Liver (tissue), 9 donors: ENCODE results near the gene NPW. TPM values are rescaled to one million over a fixed set of nuclear protein-coding genes. Genes with fewer than 3 reads are reported as not detected.
A peak's percentile ranks its signal among the peaks of the same experiment; 100 is the strongest.

Experiments
- DNase-seq: peaks from one replicate; pipeline ENCODE4 v3.0.0-alpha.2; 2017; ENCODE audit warnings: low spot score
- H3K27ac ChIP-seq, 2 donors: one replicate each; pipeline ENCODE4 v1.7.0; 2013; ENCODE audit warnings: inconsistent platforms in 2 of 2, low read length in 2 of 2, control low read depth in 1 of 2, low read depth in 1 of 2, mild to moderate bottlenecking in 1 of 2
- H3K27me3 ChIP-seq, 4 donors: one replicate each; pipeline versions ENCODE4 v1.6.1 to v1.7.0; 2013; ENCODE audit warnings: low read length in 3 of 4, inconsistent platforms in 1 of 4, mild to moderate bottlenecking in 1 of 4, moderate library complexity in 1 of 4; ENCODE audit not compliant: control insufficient read depth in 4 of 4, insufficient read depth in 4 of 4
- H3K36me3 ChIP-seq, 4 donors: one replicate each; pipeline versions ENCODE4 v1.6.1 to v1.7.0; 2013; ENCODE audit warnings: low read length in 3 of 4, mild to moderate bottlenecking in 3 of 4, low read depth in 1 of 4, moderate library complexity in 1 of 4; ENCODE audit not compliant: control insufficient read depth in 4 of 4, insufficient read depth in 3 of 4
- H3K4me1 ChIP-seq, 4 donors: one replicate each; pipeline versions ENCODE4 v1.6.1 to v1.7.0; 2013; ENCODE audit warnings: low read length in 3 of 4, mild to moderate bottlenecking in 3 of 4, moderate library complexity in 1 of 4; ENCODE audit not compliant: control insufficient read depth in 4 of 4, insufficient read depth in 4 of 4
- H3K4me3 ChIP-seq, 3 donors: one replicate each; pipeline versions ENCODE4 v1.6.1 to v1.7.0; 2013; ENCODE audit warnings: low read length in 3 of 3, control low read depth in 1 of 3, low read depth in 1 of 3, mild to moderate bottlenecking in 1 of 3
- H3K9ac ChIP-seq, 2 donors: one replicate each; pipeline ENCODE4 v1.7.0; 2013; ENCODE audit warnings: low read length in 2 of 2, mild to moderate bottlenecking in 2 of 2, moderate library complexity in 2 of 2, control low read depth in 1 of 2, low read depth in 1 of 2
- H3K9me3 ChIP-seq, 4 donors: one replicate each; pipeline versions ENCODE4 v1.6.1 to v1.7.0; 2013; ENCODE audit warnings: low read length in 3 of 4; ENCODE audit not compliant: control insufficient read depth in 4 of 4
- CTCF ChIP-seq: fragments of 150-350 bp; IDR thresholded peaks from 2 replicates; pipeline ENCODE4 v1.5.1; 2017; ENCODE audit warnings: improper control_type of control experiment, low read depth, low read length; ENCODE audit not compliant: missing input control
- GABPA ChIP-seq, 2 donors: IDR thresholded peaks in 1 of 2; conservative IDR thresholded peaks in 1 of 2; 2 replicates each; pipeline ENCODE4 v1.6.1; 2016; ENCODE audit warnings: antibody characterized with exemption in 2 of 2, mild to moderate bottlenecking in 1 of 2, moderate library complexity in 1 of 2
- JUND ChIP-seq, 2 donors: IDR thresholded peaks; 2 replicates each; pipeline ENCODE4 v1.6.1; 2016; ENCODE audit warnings: antibody characterized with exemption in 2 of 2
- RAD21 ChIP-seq, 2 donors: IDR thresholded peaks; 2 replicates each; pipeline ENCODE4 v1.6.1; 2016; ENCODE audit warnings: antibody characterized with exemption in 2 of 2, mild to moderate bottlenecking in 2 of 2
- REST ChIP-seq: IDR thresholded peaks from 2 replicates; pipeline ENCODE4 v1.6.1; 2016; ENCODE audit warnings: antibody characterized with exemption, mild to moderate bottlenecking
- RXRA ChIP-seq, 2 donors: IDR thresholded peaks; 2 replicates each; pipeline ENCODE4 v1.6.1; 2017 to 2018; ENCODE audit warnings: antibody characterized with exemption in 2 of 2, mild to moderate bottlenecking in 1 of 2
- YY1 ChIP-seq: IDR thresholded peaks from 2 replicates; pipeline ENCODE4 v1.6.1; 2016; ENCODE audit warnings: antibody characterized with exemption, mild to moderate bottlenecking
- ZBTB33 ChIP-seq: IDR thresholded peaks from 2 replicates; pipeline ENCODE4 v1.6.1; 2016; ENCODE audit warnings: antibody characterized with exemption
- WGBS: extraction: QIAGEN DNeasy Blood & Tissue Kit; methylation state at CpG from one replicate; pipeline ENCODE4 v1.1.7; 2013; 5-methylcytosine and 5-hydroxymethylcytosine counted together
- polyA plus RNA-seq, 2 donors: library from polyadenylated mRNA; stranded (reverse) in 1 of 2; unstranded in 1 of 2; fragments of 200-250 nt in 1 of 2; fragments of >200 nt in 1 of 2; fragmentation: Nextera tagmentation in 1 of 2; extraction: Ambion mirVana in 1 of 2; gene quantifications; one replicate each; pipeline versions ENCODE4 v1.2.1 to v1.2.3, GENCODE V29; 2013 to 2015
- total RNA-seq, 2 donors: library from RNA; depleted of rRNA; stranded (reverse); fragments of >200 nt; gene quantifications; one replicate each; pipeline ENCODE4 v1.2.3, GENCODE V29; 2014
- donor health status: healthy.
- donor health status: healthy.
- donor health status: healthy.
- donor health status: healthy.
- donor health status: healthy.

The NPW gene
- total and polyA plus RNA-seq, 4 donors = 1.3 to 20.6 (median 9.1) TPM

- TF ChIP-seq REST = no peak
- peak; percentile 17 to 51 for TF ChIP-seq RAD21 (IDR thresholded peaks at IDR 0.05)
- no peak for TF ChIP-seq GABPA (IDR thresholded peaks at IDR 0.05 in 1 of 2, conservative IDR thresholded peaks at IDR 0.05 in 1 of 2)
- no peak for TF ChIP-seq ZBTB33
Observed at GRCh38 chr16:2046893-2047329, 27.3 kb downstream of the NPW start (continued).

GRCh38 chr16:2047330-2048115, 27.9 kb downstream of the NPW start, which contains the start of the genes NTHL1 and TSC2:
Gene NTHL1 (minus strand): TSS chr16:2047834. CDS start chr16:2047823, 11 bp downstream.
Gene TSC2 (plus strand): TSS chr16:2047985. CDS start chr16:2048616, 631 bp downstream.
- Histone ChIP-seq H3K4me1 (peaks cover 4 to 44% (median 29%) of the 10 kb centered on the region in 4 donors), H3K9ac (peak within 1 kb of the TSS; percentile 58 to 65), H3K27me3 (no peaks in the 10 kb centered on the region), H3K4me3 (peak within 1 kb of the TSS; percentile 65 to 97 (median 89)), H3K27ac (peak within 1 kb of the TSS; percentile 59 to 84), H3K9me3 (no peaks in the 10 kb centered on the region), H3K36me3 (peaks cover 0 to 12% (median 7%) of the 10 kb centered on the region in 4 donors)
- TF ChIP-seq RXRA (IDR thresholded peaks at IDR 0.05) (peak; percentile 59 to 70), RAD21 (IDR thresholded peaks at IDR 0.05) (peak in 1 of 2 donors; percentile 23), JUND (IDR thresholded peaks at IDR 0.05) (no peak), ZBTB33 (no peak), YY1 (peak; percentile 89), GABPA (IDR thresholded peaks at IDR 0.05 in 1 of 2, conservative IDR thresholded peaks at IDR 0.05 in 1 of 2) (peak; percentile 81 to 94), CTCF (peak; percentile 23)
- DNase-seq = peak; percentile 96
- under 1% methylated on average over 81 of the region's 81 CpGs for WGBS
